ENCODE measurements around the gene SYPL1. TPM values are rescaled to one million over a fixed set of nuclear protein-coding genes. Genes with fewer than 3 reads are reported as not detected.

SYPL1 gene
- total and polyA plus RNA-seq, 2 donors (not counting 1 experiment from before 2014, with no cell fraction given) = 58.5 to 130 TPM

- ChIA-PET POLR2A (interaction anchor here (0.7 to 3.1 kb wide), 3 partner anchors 14 to 1083 kb away, joined by 3 to 9 read pairs (median 3); no protein-coding TSS in a partner anchor), CTCF (interaction anchor here (0.8 to 7.8 kb wide), 6 partner anchors 10 to 69 kb away, joined by 3 to 55 read pairs (median 20); no protein-coding TSS in a partner anchor)
- Histone ChIP-seq H3K9ac (ENCODE audit: low read length) (no peak overlapping the region), H4K20me1 (ENCODE audit: control insufficient read depth, insufficient read depth, low read length, poor library complexity, severe bottlenecking) (no peaks in the 10 kb centered on the region), H3K36me3 (replicated peaks in 1 of 2; ENCODE audit: control extremely low read depth in 1 of 2, control insufficient read depth in 1 of 2, extremely low read depth in 1 of 2, insufficient read depth in 2 of 2, low read length in 1 of 2) (peaks cover 3 to 6% of the 10 kb centered on the region in 2 experiments), H2AFZ (ENCODE audit: insufficient read depth, low read depth, low read length, poor library complexity, severe bottlenecking) (no peak overlapping the region), H3K79me2 (ENCODE audit: control insufficient read depth, insufficient read depth, low read length) (peaks cover 32% of the 10 kb centered on the region), H3K4me1 (ENCODE audit: control insufficient read depth in 2 of 2, insufficient read depth in 2 of 2, low read length in 2 of 2) (peaks cover 49 to 59% of the 10 kb centered on the region in 2 donors), H3K4me2 (replicated peaks; ENCODE audit: low read depth, low read length, poor library complexity, severe bottlenecking) (peak overlapping the region; percentile 27), H3K9me3 (ENCODE audit: control extremely low read depth in 1 of 3, control insufficient read depth in 2 of 3, insufficient read depth in 1 of 3, low read length in 2 of 3) (no peaks in the 10 kb centered on the region), H3K4me3 (ENCODE audit: control extremely low read depth in 1 of 5, extremely low read depth in 1 of 5, insufficient read depth in 1 of 5, low read depth in 2 of 5, low read length in 4 of 5) (no peak overlapping the region), H3K27me3 (replicated peaks in 1 of 4; ENCODE audit: control extremely low read depth in 1 of 4, control insufficient read depth in 3 of 4, insufficient read depth in 4 of 4, low read length in 3 of 4) (no peaks in the 10 kb centered on the region), H3K27ac (ENCODE audit: low read length in 2 of 2) (peak overlapping the region in 1 of 2 donors; percentile 58)
- DNase-seq = no peak
- TF ChIP-seq EZH2 (IDR thresholded peaks at IDR 0.05; ENCODE audit: borderline replicate concordance, insufficient read depth, low read depth, low read length, poor library complexity, severe bottlenecking) = no peak
- no peak for TF ChIP-seq CTCF (IDR thresholded peaks at IDR 0.05)
- peak overlapping the region; percentile 56 for H3K27ac Mint-ChIP-seq
- peaks cover 2% of the 10 kb centered on the region for H3K9me3 Mint-ChIP-seq (ENCODE audit: insufficient read depth)
- intact Hi-C loops (cut with micrococcal nuclease) = loop anchor here (1.0 kb wide), 2 partner anchors 9 to 10 kb away; no protein-coding TSS in a partner anchor
- H3K4me3 Mint-ChIP-seq = no peak overlapping the region
- ATAC-seq (ENCODE audit: low read depth) = no peak
- H3K4me1 Mint-ChIP-seq = peaks cover 75% of the 10 kb centered on the region
- no peaks in the 10 kb centered on the region for H3K27me3 Mint-ChIP-seq
These were observed 27.1 kb downstream of the SYPL1 start for GRCh38 chr7:106085015-106085414.

GRCh38 chr7:106083717-106084116 lies 28.4 kb downstream of the SYPL1 start:
- ChIA-PET POLR2A (interaction anchor here (0.6 to 1.1 kb wide), 5 partner anchors 10 to 351 kb away, joined by 4 to 8 read pairs (median 5); no protein-coding TSS in a partner anchor), CTCF (interaction anchor here (1.3 to 7.8 kb wide), 8 partner anchors 11 to 70 kb away, joined by 3 to 55 read pairs (median 8); no protein-coding TSS in a partner anchor)
- Histone ChIP-seq H2AFZ (ENCODE audit: insufficient read depth, low read depth, low read length, poor library complexity, severe bottlenecking) (no peak overlapping the region), H3K4me1 (ENCODE audit: control insufficient read depth in 2 of 2, insufficient read depth in 2 of 2, low read length in 2 of 2) (peaks cover 51 to 59% of the 10 kb centered on the region in 2 donors), H3K4me2 (replicated peaks; ENCODE audit: low read depth, low read length, poor library complexity, severe bottlenecking) (peak overlapping the region; percentile 42), H3K9me3 (ENCODE audit: control extremely low read depth in 1 of 3, control insufficient read depth in 2 of 3, insufficient read depth in 1 of 3, low read length in 2 of 3) (no peaks in the 10 kb centered on the region), H3K27ac (ENCODE audit: low read length in 2 of 2) (peak overlapping the region in 1 of 2 donors; percentile 58), H3K27me3 (replicated peaks in 1 of 4; ENCODE audit: control extremely low read depth in 1 of 4, control insufficient read depth in 3 of 4, insufficient read depth in 4 of 4, low read length in 3 of 4) (no peaks in the 10 kb centered on the region), H3K4me3 (ENCODE audit: control extremely low read depth in 1 of 5, extremely low read depth in 1 of 5, insufficient read depth in 1 of 5, low read depth in 2 of 5, low read length in 4 of 5) (peak overlapping the region in 1 of 5 experiments; percentile 8), H3K36me3 (replicated peaks in 1 of 2; ENCODE audit: control extremely low read depth in 1 of 2, control insufficient read depth in 1 of 2, extremely low read depth in 1 of 2, insufficient read depth in 2 of 2, low read length in 1 of 2) (peaks cover under 1 to 6% of the 10 kb centered on the region in 2 experiments), H3K9ac (ENCODE audit: low read length) (peak overlapping the region; percentile 16), H3K79me2 (ENCODE audit: control insufficient read depth, insufficient read depth, low read length) (peaks cover 32% of the 10 kb centered on the region), H4K20me1 (ENCODE audit: control insufficient read depth, insufficient read depth, low read length, poor library complexity, severe bottlenecking) (no peaks in the 10 kb centered on the region)
- Mint-ChIP-seq H3K27ac (peak overlapping the region; percentile 82), H3K9me3 (ENCODE audit: insufficient read depth) (peaks cover 2% of the 10 kb centered on the region), H3K27me3 (no peaks in the 10 kb centered on the region), H3K4me3 (peak overlapping the region; percentile 20), H3K4me1 (peaks cover 76% of the 10 kb centered on the region)
- intact Hi-C loops (cut with micrococcal nuclease) = no loop called here
- TF ChIP-seq CTCF (IDR thresholded peaks at IDR 0.05) = no peak
- TF ChIP-seq EZH2 (IDR thresholded peaks at IDR 0.05; ENCODE audit: borderline replicate concordance, insufficient read depth, low read depth, low read length, poor library complexity, severe bottlenecking) = no peak
- 52% methylated on average over 2 of the region's 3 CpGs for WGBS (ENCODE audit: insufficient coverage)
- no peak for DNase-seq
- ATAC-seq (ENCODE audit: low read depth) = peak; percentile 21

All from B cell (primary cell).